Activated CD8-positive, alpha-beta memory T cell treated with anti-CD3 and anti-CD28 coated beads for 4 hours (primary cell): ENCODE data around the gene ATP6V0D1.

ENCODE experiments used
- DNase-seq, 2 donors: peaks; one replicate each; pipeline ENCODE4 v3.0.0-alpha.2; 2020; ENCODE audit warnings: low read depth in 2 of 2

ATP6V0D1 gene

DNA sequence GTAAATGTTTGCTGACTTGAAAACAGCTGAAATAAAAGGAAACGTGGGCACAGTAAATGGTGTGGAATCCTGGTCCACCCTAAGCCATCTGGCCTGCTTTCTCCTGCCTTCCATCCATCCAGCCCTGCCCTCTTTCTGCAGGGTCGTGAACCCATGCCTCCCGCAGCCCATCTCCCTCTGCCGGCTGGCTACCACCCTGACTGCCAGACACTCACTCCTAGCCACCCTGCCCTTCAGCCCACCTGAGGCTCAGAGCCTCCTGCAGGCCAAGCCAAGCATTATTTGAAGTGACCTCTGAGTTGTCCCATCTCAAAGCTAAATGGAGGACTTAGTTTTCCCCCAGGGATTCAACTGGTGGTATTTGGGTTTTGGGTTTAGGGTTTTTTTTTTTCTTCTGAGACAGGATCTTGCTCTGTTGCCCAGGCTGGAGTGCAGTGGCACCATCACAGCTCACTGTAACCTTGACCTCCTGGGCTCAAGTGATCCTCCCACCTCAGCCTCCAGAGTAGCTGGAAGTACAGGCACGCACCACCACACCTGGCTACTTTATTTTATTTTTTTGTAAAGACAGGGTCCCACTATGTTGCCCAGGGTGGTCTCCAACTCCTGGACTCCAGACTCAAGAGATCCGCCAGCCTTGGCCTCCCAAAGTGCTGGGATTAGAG, 73.0 kb downstream of the ATP6V0D1 start:
- no peak for DNase-seq

DNA sequence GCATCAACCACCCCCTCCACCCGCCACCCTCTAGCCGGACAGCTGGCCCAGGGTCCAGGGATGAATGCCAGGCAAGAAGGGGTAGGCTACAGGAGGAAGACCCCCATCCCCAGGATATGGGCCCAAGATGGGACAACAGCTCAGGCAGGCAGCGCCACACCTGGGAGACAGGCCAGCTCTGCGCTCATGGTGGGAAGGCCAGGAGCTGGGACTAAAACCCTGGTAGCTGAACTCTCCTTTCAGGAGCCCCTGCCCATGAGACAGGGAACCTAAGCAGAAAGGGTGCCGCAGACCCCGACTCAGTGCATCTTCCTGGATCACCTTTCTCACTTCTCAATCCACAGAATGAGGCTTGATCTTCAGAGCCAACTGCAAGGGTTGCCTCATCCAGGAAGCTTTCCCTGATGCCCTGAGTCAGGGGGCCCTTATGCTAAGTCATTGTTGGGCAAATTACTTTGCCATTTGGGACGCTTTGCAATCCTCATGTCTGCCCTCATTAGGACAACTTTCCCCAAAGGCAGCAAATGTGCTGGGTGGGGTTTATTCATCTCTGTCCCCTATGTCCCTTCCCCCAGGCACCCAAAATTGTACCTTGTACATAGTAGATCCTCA, 73.7 kb downstream of the ATP6V0D1 start:
- DNase-seq, result no peak

DNA sequence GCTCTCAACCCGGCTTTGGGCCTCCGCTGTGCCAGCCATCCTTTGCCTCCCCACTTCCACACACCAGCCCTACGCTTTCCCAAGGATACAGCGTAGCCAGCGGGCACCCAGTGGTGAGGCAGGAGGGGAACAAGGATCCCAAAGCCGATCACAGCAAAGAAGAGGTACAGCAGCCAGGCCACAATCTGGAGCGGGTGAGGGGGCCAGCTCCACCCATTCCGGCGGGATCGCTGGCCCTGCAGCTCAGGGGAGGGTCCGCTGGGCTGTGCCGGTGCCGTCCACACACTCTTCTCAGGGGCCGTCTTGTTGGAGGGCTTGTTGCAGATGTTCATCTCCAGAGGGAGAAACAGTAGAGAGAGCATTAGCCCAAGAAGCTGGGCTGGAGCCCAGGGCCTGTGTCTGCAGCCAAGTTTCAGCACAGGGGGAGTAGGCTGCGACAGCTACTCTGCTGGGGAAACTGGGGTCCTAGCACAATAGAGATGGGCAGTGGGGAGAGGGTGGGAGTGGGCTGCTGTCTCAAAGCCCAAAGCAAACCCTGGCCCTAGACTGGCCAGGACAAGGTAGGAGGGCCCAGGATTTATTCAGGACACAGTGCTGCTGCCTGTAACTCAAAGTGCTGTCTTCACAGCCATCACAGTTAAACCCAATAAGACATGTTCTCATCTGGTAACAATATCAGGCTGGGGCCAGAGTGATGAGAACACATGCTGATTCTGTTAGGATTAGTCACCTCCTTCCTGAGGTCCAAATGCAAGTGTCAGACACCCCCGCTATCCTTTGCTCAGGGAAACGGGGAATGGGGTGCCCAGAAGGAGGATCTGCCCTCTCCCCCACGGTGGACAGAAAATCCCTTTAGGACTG, 74.6 kb downstream of the ATP6V0D1 start:
- no peak for DNase-seq

DNA sequence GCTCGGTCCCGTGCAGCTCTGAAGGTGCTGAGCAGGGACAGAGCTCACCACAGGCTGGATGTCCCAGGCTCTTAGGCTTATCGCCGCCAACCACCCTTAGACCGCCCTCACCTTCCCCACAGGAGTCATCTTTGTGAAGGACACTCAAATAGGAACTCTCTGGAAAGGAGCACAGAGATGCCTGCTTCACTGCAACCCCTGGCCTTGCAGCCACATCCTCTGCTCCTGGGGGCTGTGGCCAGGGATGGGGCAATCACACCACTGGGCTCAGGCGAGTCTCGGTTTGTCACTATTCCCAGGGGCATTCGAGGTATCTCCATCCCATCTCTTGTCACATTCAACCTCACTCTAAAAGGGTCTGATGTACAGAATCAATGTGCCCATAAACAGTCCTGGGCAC, 75.6 kb downstream of the ATP6V0D1 start:
- DNase-seq, result no peak

DNA sequence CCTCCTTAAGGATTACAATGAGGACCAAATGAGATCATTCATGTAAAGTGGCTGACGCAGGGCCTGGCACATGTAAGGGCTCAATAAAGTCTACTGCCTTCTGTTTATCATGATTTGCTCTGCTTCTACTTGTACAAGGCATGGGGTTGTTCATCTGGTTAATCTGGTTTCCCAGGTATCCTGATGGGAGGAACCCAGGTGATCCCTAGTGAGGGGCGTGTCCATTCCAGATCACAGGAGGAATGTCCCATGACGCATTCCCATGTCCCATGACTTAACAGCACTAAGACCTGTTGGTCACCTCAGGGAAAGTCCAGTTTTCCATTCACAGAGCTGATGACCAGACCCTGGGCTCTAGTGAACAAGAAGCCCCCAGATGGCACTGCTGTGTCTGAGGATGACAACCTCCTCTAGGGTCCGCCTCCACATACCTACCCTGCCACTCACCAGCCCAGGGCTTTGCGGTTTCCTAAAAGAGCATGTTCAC, 76.2 kb downstream of the ATP6V0D1 start:
- DNase-seq, result no peak

DNA sequence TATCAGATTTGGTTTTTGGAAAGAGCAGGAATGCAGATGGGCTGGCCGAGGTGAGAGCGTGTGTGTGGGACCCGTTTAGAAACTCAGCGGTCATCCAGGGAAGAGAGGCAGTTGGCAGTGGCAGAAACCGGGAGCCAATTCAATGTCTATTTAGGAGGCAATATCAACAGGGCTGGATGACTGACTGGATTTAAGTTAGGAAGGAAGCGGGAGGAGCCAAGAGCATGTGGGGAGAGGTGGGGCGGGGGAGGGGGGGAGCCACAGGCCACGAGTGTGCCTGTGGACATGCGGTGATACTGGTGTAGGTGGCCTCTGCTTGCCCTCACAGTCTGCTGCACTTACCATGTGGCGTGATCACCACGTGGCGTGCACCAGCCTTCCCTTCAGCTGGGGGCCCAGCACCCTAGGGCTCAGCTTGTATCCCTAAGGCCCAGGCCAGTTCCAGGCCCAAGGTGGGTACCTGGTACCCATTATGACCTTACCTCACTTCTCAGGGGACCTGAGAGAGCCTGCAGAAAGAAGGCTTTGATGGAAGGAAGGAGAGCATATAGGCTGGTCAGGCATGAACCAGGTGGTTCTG, 76.9 kb downstream of the ATP6V0D1 start:
- no peak for DNase-seq

DNA sequence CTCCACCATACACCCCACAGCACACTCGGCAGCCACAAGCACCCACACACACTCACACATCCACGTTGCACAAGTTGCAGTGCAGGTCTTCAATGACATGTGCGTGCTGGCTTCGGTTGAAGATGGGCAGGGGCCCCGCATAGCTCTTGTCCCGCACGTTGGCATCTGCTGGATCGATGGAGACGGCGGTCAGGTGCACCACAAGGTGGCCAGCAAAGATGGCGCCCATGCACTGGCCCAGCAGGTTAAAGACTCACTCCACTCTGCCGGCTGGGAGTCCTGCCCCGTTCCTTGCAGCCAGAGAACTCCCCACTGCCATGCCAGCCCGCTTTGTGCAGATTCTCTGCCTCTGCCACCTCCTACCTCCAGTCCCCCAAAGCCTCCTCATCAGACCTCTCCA, 80.1 kb downstream of the ATP6V0D1 start:
- no peak for DNase-seq

DNA sequence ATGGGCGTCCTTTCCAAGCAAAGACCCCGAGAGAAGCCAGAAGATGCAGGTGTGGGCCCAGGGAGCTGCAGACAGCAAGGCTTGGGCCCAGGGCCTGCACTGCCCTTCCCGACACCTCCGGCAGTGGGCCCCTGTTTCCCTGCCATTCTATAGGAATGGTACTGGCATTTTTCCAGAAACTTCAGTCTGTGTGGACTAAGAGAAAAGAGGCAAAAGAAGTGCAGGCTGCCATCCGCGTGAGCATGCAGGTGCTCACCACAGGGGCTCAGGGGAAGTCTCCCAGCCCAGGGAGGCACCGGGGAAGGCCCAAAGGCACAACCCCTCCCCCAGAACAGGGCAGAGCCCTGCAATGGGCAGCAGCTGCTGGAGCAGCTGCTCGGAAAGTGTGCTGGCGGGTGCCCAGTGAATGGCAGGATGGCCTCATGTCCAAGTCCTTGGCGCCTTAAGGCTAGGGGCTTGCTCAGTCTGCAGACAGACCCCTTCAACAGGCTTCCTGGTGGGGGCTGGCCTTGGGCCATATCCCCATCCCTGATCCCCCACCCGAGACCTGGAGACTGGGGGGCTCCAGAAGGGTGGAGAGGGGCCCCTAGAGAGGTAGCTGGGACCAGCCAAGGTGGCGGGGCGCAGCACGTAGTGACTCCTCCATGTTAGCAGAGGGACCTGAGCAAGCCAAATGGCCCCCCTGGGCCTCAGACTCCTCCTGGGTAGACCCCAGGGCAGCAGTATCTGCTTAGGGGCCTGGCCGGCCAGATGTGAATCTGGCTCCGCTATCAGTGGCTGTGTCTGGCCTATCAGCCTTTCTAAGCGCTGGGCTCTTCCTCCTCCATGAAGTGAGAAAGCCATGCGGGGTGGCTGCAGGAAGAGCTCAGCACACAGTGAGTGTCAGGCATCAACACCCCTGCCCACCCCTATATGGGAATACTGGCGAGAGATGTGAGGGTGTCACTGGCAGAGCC, 80.9 kb downstream of the ATP6V0D1 start:
- DNase-seq, result no peak

DNA sequence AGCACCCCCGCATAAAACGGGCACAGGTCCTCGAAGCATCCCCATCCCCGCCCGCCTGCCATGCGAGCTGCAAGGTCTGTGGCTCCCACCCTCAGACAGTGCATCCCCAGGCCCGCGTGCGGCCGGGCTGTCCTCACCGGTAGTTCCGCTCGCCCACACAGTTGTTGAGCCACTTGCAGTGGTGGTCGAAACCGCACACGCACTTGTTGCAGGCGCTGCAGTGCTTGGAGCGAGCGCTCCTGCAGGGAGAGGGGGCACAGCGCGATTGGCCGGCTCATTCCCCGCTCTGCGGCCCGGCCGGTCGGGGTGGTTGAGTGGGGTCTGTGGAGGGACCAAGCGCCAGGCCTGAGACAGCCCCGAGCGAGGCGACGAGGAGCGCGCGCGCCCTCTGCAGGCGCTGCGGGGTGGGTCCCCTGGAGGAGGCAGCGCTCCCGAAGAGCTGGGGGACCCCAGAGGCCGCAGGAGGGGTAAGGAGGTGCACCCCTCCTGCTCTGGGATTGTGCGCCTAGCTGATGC, 81.7 kb downstream of the ATP6V0D1 start:
- no peak for DNase-seq

DNA sequence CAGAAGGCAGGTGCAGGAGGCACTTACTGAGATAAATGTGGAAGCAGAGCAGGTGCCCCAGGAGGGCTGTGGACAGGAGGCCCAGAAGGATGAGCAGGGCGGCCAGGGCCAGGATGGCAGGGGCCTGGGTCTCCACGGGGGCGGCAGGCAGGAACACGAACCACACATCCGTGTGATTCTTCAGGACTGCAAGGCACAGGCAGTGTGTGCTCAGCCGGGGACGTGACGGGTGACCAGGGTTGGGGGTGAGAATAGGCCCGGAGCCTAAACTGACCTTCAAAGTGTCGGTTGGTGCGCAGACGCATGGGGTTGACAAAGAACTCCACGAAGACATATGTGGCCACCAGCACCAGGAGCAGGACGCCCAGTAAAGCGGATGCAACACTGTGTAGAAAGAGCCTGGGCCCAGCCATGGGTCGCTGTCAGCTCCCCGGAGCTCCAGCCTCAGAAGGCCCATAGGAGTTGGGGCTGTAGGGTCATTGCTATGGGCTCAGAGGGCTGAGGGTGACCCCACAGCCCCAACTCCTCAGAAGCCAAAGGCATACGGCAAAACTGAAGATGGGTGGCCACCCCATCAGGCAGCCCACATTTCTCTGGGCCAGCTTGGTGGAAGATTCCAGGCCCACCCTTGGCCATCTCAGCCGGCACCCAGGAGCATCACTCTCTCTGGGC, 82.3 kb downstream of the ATP6V0D1 start:
- DNase-seq, result no peak

DNA sequence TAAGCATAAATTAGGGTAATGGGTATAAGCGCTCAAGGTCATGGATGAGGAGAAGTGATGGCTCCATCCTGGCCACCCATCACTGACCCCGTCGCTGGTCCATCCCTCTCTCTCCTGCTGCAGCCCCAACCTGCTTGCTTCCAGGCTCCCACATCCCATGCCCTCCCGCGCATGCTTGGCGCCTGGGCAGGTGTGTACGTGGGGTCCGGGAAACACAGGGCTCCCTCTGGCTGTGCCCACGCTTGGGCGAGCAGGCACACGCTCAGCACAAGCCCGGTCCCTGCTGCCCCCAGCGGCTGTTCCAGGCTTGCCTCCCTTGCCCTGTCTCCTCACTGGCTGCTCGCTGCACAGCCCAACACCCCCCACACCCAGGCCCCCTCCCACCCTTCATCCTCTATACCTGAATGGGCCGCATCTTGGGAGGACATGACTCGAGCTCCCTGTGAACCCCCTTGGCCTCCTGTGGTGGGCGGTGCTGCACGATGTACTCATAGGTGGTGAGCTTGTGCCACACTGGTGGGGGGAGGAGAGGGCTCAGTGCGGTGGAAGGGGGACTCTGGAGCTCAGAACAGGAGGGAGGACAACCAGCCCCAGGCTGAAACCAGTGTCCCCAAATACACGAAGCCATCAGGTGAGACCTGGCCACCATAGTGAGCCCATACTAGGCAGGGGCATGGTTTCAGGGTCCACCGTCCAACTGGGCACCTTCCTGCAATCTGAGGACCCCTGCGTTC, 83.0 kb downstream of the ATP6V0D1 start:
- no peak for DNase-seq

DNA sequence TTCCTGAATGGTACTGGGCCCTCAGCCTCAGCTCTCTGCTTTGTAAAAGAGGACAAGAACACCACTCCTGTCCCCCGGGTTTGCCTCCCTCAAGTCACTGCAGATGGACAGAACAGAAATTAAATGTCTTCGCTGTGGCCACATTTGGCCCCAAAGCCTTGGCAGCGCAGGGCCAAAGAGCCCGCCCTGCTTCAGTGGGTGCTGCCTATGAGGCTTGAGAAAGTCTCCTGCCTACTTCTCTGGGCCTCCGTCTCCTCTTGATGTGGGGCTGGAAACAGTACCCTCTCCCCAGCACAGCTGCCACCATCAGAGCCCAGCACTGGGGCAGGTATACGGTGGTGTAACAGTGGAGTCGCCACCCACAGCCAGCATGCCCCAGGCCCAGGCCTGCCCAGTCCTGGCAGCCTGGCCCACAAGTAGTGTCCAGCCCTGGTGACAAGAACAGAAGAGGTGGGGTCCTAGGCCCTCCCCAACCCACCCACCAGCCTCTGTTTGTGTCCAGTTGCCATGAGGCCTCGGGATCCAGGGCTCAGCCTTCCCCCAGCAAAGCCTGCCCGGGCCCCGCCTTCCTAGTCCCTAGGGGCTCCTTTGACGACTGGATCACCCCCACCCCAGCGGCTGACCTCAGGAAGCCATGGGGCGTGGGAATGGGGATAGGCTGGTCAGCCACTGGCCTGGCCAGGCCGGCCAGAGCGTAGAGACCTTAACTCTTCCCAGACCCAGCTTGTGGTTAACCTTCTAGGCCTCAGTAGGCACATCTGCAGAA, 83.7 kb downstream of the ATP6V0D1 start:
- no peak for DNase-seq

DNA sequence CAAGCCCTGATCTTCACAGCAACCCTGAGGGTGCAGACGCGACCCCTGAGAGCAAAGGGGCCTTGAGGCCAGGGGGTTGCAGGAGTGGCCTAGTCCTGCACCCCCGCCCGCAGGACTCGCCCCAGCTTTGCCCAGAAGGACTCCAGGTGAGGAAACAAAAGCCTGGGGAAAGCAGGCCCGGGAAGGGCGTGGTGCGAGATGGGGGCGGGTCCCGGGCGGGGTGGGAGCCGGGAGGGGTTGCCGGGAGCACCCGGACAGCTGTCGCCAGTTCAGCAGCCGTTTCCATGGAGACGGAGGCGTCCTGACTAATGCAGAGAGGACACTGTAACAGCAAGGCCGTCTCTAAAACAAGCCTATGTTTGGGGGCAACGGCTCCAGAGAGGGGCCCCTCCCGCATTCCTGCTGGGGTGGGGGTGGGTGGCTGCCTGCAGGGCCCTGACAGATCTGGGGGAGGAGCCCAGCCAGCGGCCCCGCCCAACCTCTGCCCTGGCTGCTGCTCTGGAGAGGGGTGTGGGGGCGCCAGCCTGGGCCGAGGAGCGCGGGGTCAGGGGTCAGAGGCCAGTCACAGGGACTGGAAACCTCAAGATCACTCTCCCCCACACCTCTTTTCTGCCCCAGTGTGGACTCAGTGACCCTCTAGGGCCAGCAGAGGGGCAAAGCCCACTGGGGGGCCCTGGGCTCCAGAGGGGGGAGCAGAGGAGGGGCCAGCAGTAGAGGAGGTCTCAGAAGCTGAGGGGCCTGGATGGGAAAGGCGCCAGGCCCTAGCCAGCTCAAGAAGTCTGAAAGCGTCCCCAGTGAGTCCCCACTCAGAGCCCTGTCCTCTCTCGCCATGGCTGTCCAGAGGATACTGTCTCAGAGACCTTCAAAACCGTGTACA, 84.6 kb downstream of the ATP6V0D1 start:
- no peak for DNase-seq

DNA sequence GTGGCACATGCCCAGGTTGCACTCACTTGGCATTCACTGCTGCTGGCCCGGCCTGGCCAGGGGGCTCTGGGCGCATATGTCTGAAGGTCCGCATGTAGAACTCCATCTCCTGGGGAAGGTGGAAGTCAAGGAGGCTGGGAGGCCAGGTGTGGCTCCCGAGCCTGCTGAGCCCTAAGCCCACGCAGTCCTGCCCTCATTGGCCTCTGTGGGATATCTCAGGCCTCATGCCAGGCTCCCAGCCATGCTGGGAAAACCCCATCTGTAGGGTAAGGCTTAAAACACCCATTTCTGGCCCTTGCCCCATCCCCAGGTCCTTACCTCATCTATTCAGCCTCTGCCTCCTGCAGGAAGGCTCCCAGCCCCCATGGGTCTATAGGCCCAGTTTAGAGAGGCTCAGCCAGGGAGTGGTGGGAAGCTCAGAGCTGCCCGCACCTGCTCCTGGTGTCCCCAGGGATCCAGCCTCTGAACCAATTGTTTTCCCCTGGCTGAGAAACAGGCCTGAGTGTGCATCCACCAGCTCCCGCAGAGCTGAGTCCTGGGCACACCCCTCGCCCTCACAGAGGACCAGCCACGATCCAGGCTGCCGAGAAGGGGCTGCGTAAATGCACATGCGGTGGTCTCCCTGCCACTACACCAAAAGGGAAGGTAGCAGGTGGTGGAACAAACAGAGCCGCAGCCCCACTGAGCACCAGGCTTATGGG, 85.3 kb downstream of the ATP6V0D1 start:
- no peak for DNase-seq

DNA sequence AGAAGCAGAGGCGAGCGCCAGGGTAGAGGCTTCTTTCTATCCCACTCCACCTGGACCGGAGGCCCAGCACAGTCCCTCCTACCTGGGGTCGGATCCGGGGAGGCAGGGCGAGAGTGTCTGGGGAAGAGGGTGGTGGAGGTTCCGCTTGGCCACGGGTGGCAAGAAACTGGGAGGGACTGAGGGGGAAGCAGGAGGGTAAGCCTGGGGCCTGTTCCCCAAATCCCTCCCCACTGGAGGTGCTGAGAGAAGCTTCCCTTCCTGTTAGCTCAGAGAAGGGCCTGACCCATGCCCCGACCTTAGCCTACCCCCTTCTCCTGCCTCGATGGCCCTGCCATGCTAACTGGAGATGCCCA, 85.9 kb downstream of the ATP6V0D1 start:
- no peak for DNase-seq

DNA sequence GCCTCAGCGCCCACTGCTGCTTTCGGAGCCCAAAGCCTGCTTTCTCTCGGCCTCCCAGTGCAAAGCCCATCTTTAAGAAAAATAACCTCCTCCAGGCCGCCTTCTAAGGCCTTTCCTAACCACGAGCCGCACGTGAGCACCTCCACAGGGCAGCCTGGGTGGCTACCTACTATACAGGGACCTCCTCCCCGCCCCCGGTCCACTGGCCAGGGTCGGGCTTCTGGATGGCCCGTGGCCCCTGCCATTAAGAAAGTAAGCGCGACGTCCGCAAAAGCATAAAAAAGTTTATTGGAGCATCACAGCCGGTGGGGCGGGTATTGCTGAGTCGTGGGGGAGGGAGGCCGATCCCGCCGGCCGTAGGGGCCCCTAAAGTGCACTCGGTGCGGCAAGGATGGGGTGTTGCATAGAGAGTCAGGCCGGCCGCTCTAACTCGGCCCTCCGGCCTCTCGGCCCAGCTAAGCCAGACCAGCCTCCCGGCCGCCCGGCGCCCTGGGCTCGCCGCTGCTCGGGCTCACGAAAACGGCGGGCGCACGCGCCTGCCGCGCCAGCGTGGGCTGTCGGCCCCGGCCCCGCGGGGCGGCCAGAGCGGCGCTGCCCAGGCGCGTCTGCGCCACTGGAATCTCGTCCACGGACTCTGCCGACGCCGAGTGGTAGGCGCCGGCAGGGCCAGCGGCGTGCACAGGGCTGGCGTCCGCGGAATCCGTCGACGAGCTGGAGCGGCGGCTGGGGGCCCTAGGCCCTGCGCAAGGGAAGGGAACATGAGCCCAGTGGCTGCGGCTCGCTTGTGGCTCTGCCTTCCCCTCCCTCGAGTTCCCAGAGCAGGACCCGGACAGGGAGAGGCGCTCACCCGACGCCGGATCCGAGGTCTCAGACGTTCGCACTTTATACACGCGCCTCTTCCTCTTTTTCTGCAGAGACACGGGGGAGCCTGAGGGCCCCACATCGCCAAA, 86.5 kb downstream of the ATP6V0D1 start:
- no peak for DNase-seq
